Ovary (tissue), 3 donors: Measurements from ENCODE around the gene LRRC75A.

Source experiments
- EP300 ChIP-seq: sonication (generic); formaldehyde crosslinking; IDR thresholded peaks from one replicate; pipeline ENCODE4 v1.6.1; 2017; ENCODE audit warnings: antibody characterized with exemption
- POLR2A ChIP-seq: fragments of 450-650 bp; IDR thresholded peaks from one replicate; pipeline ENCODE4 v1.6.1; 2017; ENCODE audit warnings: antibody characterized with exemption, mild to moderate bottlenecking, moderate library complexity
- TF ChIP-seq, protein P1 (sequence below), 3 donors: fragments of 450-650 bp in 2 of 3; fragments of 200-600 bp in 1 of 3; IDR thresholded peaks; one replicate each; pipeline versions ENCODE4 v1.5.1 to v1.8.0; 2016 to 2022; ENCODE audit warnings: antibody characterized with exemption in 3 of 3, mild to moderate bottlenecking in 1 of 3
- donor health status: DM: no; HTN: no; CAD: no.

DNA sequence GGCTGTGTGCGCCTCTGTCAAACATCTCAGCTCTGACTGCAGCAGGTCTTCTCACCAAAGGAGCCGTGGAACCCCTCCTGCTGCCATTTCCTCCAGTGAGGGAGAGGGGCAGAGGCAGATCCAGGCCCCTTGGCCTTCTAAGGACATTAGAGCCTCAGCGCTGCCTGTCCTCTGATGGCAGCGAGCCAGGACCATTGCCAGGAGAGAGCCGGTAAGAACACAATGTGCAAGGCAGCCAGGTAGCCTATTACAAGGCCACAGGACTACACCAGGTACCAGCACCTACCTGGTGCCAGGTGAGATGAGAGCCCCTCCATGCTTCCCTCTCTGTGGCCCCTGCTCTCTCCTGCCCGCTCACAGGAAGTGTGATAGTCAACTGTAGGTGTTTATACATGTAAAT lies 11.0 kb downstream of the LRRC75A start:
- TF ChIP-seq, protein P1, sequence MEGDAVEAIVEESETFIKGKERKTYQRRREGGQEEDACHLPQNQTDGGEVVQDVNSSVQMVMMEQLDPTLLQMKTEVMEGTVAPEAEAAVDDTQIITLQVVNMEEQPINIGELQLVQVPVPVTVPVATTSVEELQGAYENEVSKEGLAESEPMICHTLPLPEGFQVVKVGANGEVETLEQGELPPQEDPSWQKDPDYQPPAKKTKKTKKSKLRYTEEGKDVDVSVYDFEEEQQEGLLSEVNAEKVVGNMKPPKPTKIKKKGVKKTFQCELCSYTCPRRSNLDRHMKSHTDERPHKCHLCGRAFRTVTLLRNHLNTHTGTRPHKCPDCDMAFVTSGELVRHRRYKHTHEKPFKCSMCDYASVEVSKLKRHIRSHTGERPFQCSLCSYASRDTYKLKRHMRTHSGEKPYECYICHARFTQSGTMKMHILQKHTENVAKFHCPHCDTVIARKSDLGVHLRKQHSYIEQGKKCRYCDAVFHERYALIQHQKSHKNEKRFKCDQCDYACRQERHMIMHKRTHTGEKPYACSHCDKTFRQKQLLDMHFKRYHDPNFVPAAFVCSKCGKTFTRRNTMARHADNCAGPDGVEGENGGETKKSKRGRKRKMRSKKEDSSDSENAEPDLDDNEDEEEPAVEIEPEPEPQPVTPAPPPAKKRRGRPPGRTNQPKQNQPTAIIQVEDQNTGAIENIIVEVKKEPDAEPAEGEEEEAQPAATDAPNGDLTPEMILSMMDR (IDR thresholded peaks at IDR 0.05), result no peak
- TF ChIP-seq EP300, result no peak
- TF ChIP-seq POLR2A, result no peak
